Activated CD8-positive, alpha-beta memory T cell treated with anti-CD3 and anti-CD28 coated beads, Interleukin-2, amount 50 U/mL, for 48 hours (primary cell): ENCODE results near the gene TRIM32.
"Not testable (repeated sequence)": the region's sequence is repeated elsewhere in the genome, so short reads cannot be mapped to it uniquely, and the experiment has no call there.

Source experiments
- DNase-seq: peaks from one replicate; pipeline ENCODE4 v3.0.0-alpha.2; 2020

TRIM32 gene

DNA sequence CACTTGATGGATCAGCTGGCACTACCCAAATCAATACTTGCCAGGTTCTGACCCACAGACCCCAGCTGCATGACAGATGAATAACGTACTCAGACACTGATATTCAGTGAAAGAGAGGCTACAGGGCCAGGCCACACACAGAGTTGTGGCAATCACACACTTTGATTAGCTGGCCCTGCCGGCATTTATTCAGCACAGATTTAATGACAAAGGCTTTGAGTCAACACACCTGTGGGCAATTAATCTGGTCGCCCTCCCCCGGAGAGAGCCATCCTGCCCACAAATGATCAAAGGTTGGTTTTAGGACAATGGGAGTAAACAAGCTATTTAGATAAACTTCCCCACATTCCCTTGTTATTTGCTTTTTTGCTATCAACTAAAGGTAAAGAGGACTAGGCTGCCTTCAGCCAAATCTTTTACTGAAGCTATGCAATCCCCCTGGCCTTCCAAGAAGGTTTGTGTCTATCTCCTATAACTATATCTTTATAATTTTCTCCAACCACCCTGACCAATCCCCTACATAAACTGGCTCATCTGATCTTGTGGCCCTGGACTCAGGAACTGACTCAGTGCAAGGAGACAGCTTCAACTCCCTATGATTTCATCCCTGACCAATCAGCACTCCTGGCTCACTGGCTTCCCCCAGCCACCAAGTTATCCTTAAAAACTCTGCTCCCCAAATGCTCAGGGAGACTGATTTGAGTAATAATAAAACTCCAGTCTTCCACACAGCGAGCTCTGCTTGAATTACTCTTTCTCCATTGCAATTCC, 12.7 kb upstream of the TRIM32 start:
- no peak for DNase-seq

DNA sequence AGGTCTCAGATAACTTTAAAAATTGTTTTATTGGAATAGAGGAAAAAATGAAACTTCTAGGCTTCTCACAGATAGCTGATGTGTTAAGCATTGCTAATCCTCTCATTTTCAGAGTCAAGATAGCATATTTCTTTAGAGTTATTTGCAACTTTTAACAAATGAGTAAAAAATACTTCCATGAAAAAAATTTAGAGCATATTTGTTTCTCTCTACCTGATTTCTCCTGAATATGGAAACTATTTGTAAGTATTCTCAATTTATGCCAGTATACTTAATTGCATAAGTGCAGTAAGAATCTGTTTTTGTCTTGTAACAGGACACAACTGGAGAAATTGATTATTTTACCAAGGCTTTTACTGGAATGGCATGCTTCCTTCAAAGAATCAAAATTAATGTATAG, 3.6 kb upstream of the TRIM32 start:
- no peak for DNase-seq

DNA sequence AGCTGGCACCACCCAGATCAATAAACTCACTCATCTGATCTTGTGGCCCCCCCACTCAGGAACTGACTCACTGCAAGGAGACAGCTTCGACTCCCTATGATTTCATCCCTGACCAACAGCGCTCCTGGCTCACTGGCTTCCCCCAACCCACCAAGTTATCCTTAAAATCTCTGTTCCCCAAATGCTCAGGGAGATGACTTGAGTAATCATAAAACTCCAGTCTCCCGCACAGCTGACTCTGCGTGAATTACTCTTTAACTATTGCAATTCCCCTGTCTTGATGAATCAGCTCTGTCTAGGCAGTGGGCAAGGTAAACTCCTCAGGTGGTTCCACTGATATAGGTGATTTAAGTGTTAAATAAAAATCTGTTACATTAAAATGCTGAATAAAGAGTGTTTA, 1.9 kb upstream of the TRIM32 start:
- no peak for DNase-seq

DNA sequence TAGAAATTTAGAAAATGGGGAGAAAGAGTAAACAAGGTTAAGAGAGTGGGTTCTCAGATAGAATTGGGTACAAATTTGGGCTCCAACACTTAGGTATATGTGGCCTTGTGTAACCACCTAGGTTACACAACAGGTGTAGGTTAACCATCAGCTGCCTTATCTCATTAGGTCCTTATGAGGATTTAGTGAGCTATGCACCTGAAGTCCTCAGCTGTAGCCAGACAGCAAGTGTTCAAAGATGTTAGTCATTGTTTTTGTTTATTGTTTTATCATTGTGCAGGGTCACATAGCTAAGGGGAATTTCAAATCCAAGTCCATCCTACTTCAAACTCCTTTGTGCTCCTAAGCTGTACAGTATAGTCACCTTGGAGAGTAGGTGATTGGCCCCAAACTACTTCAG, 970 bp upstream of the TRIM32 start:
- no peak for DNase-seq

DNA sequence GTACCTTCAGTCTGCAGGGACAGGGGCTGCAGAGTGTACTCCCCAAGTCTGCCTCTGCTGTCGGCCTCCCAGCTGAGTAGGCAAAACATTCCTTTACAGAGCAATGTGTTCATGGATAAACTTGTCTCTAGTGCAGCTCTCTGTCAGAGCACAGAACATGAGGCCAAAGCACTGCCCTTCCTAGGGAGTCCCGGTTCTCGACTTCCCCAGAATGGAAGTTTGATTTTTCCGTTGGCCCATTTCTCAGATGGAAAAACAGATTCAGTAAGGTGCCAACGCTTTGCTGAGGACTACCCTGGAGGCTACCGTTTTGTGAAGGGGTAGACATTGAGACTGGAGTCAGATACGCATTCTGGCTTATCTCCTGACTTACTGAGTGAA, 422 bp upstream of the TRIM32 start:
- DNase-seq, result peak; percentile 57

DNA sequence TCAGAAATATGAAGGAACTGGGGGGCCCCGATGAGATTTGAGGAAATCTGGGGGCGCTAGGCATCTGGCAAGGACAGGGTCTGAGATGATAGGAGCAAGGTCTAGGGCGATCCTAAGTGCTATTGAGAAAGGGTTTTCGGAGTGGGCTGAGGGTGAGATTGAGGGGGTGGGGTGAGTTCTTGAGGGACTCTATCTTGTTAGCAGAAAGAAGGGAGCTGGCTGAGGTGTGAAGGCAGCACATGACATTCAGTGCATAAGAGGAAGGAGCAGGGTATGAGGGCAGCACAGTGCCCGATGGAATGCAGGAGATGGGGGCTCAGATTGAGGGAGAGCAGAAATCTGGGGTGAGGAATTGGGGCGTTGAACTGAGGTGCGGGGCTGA, 640 bp downstream of the TRIM32 start:
- no peak for DNase-seq

DNA sequence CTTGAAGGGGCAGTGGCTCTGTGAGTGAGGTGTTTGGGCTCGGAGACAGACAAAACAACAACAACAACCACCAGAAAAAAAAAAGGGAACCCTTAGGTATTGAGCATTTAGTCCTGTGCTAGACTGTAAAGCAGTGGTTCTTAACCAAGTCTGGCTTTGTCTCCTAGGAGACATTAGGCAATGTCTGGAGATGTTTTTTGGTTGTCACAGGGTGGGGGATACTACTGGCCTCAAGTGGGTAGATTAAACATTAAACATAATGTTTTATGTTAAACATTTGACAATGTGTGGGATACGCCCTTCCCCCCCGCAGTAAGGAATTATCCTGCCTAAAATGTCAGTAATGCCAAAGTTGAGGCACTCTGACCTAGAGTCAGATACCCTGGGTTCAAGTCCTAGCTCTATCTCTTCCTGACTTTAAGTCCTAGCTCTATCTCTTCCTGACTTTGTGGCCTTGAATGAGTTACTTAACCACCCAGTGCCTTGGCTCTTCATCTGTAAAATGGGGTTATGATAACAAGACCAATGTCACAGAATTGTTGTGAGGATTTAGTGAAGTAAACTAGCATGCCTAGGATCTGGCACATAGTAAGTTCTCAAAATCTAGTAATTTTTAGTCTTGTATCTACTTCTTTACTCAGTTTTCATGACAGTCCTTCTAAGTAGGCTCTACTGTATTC, 1.8 kb downstream of the TRIM32 start:
- no peak for DNase-seq

DNA sequence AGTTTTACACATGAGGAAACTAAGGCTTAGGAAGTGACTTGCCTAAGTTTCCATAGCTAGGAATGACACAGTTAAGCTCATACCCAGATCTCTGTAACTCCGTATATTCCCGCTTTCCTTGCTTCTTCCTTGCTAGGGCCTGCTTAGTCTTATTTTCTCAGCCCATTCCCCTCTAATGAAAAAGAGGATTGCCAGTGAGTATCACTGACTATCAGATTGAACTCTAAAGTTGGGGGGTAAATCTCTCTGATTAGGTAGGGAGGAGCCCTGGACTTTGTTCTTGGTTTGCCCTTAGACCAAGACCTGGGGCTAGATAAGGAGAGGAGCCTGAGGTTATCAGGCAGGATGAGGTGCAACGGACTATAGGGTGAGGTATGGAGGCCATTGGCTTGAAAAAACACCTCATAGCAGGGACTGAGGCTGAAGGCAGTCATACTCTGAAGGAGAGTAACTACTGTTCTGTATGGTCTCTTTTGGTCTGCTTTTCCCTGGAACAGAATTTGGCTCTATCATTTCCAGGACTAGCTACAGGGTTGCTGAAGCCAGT, 2.5 kb downstream of the TRIM32 start:
- no peak for DNase-seq

DNA sequence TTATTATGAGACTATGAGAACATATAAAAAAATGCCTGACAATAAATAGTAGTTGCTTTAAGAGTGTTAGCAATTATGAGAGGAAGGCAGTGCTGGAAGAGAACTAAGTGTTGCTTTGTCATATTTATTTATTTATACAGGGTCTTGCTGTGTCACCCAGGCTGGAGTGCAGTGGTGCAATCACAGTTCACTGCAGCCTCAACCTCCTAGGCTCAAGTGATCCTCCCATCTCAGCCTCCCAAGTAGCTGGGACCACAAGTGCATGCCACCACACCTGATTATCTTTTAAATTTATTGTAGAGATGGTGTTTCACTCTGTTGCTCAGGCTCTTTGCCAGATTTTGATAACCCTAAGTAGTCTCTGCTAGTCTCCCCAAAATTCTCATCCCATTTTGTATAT, 3.7 kb downstream of the TRIM32 start:
- not testable (repeated sequence) for DNase-seq

DNA sequence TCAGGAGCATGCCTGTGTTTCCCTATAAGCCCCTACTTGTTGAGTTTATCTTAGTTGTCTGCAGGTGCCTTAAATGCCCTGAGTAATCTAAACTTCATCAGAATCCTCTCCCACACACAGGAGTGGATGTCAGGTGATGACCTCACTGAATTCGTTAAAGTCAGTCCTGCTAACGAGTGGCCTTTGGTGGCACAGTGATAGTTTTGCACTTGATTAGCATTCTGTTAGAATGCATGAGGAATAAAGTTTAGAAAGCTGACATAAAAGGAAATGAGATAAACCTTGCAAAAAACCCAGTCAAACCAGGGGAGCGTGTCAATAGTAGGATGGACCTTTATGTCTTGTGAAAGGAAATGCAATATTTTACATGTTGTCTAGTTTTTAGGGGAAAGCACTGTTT, 4.5 kb downstream of the TRIM32 start:
- DNase-seq, result no peak

DNA sequence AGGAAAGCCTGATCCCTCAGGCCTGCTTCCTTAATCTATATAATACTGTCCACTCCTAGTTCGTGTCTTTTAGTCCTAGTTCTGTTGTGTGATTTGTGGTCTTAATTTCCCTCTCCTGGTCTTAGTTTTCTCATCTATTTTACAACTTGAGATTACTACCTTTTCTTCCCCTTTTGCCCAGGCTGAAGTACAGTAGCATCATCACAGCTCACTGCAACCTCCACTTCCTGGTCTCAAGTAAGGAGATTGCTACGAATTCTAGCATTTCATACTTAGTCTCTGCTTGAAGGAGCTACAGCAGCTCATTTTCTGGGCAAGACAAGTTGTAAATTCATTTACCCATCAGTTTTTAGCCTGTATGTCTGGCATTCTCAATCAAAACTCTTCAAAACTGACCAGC, 5.5 kb downstream of the TRIM32 start:
- no peak for DNase-seq

DNA sequence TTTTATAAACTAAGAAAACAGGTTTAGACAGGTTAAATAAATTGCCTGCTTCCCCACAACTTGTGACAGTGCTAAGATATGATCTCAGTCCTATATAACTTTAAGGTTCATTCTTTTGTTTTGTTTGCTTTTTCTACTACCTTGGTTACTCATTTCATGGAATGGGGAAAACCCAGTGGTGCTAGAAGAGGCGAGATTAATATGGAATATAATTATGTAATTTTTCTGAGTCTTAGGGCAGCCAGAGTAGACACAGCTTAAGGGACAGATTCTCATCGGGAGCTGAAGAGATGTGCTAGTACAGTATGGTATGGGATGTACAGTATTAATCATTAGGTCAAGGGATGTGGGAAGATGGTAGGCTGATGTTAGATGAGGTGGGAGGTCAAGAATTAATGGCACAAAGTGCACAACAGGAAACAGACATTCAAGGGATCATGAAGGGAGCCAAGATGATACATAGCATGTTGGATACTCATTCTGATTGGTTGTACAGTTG, 6.2 kb downstream of the TRIM32 start:
- no peak for DNase-seq

DNA sequence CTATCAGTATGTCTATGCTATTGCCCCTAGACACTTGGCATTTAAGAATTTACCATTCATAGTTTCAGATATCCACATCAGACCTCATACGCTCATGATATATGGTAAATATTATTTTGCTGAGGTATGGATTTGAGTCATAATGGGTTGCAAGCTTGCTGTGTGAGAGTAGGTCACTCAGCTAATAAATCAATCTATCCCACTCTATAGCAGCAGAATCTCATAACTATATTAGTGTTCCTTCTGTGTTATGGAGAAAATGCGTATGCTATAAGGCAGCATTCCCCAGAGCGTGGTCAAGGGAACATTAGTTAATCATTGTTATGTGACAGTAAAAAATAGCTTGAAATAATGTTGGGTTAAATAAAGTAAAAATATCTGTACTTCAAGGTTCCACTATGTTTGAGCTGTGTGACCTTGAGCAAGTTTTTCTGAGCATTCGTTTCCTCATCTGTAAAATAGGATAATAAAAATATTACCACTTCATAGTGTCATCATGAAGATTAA, 7.7 kb downstream of the TRIM32 start:
- no peak for DNase-seq

DNA sequence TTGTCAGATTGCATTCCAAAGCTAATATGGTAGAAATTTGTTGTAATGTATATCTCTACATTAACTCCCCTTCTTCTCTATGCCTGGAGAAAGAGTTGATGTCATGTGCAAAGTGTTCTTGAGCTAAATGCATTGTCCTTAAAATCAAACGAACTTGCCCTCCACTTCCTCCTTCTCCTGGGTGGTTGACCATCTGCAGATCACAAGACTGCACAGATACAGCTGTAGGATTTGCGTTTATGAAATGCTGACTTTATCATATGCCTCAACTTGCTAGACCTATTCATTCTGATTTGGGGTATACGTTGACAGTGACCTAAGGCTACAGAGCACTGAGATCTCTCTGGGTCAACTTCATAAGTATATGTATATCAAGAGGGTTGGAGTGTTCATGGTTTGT, 8.3 kb downstream of the TRIM32 start:
- DNase-seq, result no peak

DNA sequence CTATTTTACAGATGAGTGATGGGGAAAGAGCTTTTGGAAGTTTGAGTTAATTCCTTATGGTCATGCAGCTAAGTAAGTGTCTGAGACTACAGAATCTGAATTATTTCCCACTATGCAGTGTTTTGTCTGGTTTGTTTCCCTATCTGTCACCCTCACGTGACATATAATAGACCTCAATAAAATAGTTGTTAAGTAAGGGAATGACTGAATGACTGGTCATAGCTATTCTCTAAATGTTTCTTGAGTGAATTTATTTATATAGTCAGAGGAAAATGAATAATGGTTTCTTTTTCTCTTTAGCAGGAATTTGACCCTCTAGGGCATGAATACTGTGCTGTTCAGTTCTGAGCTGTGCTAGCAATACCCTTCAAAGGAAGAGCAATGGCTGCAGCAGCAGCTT, 10.3 kb downstream of the TRIM32 start:
- no peak for DNase-seq

DNA sequence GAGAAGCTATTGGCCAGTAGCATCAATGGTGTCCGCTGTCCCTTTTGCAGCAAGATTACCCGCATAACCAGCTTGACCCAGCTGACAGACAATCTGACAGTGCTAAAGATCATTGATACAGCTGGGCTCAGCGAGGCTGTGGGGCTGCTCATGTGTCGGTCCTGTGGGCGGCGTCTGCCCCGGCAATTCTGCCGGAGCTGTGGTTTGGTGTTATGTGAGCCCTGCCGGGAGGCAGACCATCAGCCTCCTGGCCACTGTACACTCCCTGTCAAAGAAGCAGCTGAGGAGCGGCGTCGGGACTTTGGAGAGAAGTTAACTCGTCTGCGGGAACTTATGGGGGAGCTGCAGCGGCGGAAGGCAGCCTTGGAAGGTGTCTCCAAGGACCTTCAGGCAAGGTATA, 10.8 kb downstream of the TRIM32 start:
- DNase-seq, result no peak

DNA sequence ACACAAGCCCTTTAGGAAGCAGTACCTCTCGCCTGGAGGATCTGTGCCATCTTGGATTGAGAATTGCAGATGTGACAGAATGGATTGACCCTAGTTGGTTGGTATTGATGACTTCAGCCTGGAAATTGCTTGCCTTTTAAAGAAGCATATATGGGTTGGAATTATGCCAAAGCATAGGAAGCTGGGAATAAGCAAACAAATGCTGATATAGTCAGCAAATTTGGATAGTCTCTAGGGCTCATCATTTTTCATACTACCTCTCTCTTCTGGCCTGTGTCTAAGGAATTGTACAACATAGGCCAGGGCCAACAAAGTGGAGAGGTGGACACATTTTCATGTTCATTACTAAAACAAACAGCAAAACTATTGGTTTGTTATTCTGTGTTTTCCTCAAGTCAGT, 13.2 kb downstream of the TRIM32 start:
- DNase-seq, result no peak

DNA sequence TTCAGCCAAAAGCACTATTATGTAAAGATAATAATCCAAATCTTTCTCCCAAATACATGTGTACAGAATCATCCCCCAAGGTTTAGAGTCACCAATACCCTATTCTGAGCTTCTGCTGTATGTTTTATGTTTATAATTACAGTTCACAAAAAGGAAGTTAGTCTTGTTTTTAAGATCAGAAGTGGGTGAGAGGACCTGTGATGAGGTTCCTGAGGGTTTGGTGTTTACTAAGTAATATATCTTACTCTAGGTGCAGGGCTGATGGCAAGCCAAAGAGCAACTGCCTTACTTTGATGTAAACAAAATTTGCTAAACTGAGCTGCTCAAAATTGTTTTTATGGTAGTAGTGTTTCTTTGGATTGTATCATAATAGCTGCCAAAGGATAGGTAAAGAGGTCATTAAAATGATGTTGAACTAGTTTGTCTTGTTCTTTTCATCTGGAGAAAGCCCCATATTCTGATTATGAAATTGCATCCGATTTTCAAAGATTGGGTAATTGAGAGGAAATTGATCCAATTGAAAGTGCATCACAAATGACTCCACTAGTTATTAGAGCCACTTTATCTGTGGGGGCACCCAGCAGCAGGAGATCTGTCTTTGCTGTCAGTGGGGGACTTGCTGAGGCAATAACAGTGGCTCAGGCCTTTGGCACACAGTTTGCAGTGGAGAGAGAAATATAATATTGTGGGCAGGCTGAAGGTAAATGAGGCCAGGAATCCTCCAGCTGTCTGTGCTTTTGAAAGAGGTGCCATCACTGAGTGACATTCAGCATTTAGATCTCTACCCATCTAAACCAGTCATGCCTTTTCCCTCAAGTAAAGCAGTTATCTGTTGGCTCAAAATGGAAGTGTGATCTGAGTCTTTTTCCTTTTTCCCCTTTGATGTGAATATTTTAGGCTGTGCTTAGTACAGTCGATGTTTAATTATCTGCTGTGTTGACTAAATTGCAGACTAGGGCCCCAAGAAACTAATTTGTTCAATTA, 14.1 kb downstream of the TRIM32 start:
- no peak for DNase-seq

DNA sequence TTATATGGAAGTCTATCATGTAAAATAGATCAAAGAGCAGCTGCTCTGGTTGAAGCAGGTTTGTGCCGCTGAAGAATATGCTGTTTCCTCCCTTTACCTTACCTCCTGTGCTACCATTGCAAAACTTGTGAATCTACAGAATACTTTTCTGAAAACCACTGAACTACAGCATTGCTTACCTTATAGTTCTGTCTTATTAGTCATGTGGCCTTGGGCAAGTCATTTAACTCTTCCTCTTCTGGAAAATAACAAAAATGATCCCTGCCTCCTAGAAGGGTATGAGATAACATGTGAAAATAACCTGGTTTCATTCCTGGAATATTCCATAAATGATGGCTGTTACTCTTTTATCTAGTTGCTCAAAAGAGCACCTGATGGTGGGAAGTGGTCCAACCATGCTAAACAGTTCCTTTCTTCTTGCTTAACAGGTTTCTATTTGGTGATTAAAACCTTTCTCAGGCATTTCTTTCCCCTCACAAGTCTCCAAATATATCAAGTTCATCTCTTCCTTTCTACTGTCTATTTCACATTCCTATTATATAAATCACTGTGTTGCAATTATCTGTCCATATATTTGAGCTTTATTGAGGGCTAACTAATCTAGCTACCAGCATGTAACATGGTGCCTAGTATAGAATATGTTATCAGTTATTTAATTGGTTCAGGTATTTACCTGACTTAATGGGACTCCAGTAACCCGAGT, 15.0 kb downstream of the TRIM32 start:
- DNase-seq, result no peak

DNA sequence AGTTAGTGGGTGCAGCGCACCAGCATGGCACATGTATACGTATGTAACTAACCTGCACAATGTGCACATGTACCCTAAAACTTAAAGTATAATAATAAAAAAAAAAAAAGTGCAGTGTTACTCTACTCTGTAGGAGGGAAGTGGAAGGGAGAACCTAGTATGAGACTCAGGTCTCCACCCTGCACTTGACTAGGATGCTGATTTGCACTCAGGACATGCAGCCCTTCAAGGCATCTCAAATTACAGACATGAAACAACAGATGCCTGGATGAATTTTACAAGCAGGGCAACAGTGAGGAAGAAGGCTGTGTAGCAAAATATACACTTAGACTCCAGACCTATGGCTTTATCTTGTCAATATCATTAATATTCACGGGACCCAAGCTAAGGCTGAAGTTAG, 16.5 kb downstream of the TRIM32 start:
- DNase-seq, result no peak

DNA sequence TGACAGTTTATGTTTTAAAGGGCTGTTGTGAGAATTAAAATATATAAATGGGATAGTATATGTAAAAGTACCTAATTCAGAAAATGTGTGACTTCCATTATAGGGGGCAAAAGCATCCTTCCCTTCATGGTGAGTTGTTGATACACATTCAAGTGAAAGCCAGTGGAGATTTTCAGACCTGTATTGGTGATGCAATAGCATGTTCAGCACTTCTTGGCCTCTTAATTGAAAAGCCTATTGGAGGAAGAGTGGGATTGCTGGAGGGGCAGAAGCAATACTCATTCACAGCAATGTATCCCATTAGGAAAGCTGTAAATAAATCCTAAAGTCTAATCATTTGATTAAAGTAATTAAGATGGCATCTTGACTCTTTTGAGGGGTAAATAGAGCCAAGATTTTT, 17.4 kb downstream of the TRIM32 start:
- no peak for DNase-seq

DNA sequence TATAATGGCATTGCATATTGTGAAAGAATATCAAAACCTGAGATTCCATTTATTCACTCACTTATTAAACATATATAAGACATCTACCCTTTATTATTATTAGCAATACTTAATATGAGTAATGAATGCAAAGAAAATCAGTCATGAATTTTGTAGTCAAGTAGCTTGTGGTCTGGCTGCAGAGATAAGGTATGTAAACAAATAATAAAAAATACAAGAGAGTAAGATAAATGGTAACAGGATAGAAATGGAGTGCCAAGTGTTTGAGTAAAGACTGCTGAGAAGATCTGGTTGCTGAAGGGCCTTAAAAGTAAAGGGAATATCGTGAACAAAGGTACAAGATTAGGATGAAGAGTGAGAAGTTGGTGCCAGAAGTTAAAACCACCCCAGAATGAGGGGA, 18.4 kb downstream of the TRIM32 start:
- DNase-seq, result no peak
